Islet of Langerhans (tissue), 1 donor: ENCODE measurements around the gene IGHMBP2.
"Not testable (repeated sequence)": the region's sequence is repeated elsewhere in the genome, so short reads cannot be mapped to it uniquely, and the experiment has no call there.

Experiments used
- FAIRE-seq: peaks from one replicate; lab custom pipeline; 2011; peaks lifted over from hg19 to GRCh38; lab: Jason Lieb, UNC

Gene IGHMBP2

DNA sequence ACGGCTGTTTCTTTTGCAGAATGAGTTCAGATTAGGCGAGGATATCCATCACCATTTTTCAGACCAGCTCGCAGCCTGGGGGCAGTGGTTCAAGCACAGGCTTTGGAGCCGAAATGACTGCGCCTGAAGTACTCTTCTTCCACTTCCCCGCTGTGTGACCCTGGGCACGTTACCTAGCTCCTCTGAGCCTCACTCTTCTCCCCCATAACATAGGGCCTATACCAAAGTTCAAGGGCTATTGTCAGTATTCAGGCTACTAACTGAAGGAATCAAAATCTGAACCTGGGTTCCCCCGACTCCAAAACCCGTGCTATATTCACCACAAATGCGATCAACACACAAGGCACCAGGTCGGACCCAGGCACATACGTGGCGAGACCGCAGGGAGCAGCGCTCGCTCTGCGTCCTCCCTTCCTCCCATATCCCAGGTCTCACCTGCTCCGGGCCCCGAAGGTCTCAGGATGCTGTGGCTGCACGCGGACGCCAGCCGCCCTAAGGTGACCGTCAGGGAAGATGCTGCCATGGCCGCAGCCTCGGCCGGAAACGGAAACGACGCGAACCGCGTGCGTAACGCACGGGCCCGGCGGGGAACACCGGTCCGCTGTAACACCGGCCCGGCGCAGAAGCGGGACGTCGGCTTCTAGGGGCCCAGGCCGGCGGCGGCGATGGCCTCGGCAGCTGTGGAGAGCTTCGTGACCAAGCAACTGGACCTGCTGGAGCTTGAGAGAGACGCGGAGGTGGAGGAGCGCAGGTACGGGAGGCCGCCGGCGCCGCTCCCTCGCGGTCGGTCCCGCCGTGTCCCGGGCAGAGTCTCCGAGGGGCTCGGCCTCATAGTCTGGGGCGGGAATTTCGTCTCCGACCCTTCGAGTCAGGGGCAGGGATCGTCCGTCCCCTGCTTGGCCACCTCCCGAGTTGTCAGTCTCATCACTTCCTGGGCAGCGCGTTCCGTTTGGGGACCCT is at the start of gene IGHMBP2, which contains the start of gene MRPL21:
IGHMBP2 (plus strand) TSS at position 604 of the 960 bp plus-strand sequence; CDS start at position 666, 62 bp downstream.
MRPL21 (minus strand) TSS at position 545 of the 960 bp plus-strand sequence; CDS start at position 523, 22 bp downstream.
- no peak for FAIRE-seq

DNA sequence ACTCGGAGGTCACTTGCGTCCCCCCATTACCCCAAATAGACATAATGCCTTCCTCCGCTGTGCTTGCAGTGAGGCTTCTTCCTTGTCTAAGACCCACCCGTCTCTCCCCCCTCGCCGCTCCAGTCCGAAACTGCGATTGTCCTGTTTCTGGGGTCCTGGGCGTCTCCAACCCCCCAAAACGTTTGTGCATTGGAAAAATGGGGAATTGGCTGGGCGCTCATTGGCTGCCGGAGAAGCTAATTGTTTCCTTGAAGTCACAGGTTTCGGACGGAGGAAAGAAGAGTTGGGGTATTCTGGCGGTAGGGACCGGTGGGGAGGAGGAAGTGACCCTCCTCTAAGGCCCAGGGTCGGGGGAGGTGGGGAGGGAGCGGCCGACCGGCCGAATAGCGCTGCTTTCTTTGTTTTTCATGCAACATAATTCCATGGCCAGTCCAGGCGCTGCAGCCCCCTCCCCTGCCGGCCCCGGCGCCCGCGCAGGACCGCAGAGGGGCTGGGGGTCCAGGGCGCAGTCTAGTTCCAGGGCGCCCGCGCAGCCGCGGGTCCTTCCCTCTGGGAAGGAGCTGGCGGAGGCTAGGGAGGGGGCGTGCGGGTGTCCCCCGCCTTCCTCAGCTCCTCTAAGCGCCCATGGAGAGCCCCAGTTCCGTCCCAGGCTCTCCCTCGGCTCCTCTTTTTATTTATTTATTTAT is 49.3 kb upstream of the IGHMBP2 start:
- no peak for FAIRE-seq

DNA sequence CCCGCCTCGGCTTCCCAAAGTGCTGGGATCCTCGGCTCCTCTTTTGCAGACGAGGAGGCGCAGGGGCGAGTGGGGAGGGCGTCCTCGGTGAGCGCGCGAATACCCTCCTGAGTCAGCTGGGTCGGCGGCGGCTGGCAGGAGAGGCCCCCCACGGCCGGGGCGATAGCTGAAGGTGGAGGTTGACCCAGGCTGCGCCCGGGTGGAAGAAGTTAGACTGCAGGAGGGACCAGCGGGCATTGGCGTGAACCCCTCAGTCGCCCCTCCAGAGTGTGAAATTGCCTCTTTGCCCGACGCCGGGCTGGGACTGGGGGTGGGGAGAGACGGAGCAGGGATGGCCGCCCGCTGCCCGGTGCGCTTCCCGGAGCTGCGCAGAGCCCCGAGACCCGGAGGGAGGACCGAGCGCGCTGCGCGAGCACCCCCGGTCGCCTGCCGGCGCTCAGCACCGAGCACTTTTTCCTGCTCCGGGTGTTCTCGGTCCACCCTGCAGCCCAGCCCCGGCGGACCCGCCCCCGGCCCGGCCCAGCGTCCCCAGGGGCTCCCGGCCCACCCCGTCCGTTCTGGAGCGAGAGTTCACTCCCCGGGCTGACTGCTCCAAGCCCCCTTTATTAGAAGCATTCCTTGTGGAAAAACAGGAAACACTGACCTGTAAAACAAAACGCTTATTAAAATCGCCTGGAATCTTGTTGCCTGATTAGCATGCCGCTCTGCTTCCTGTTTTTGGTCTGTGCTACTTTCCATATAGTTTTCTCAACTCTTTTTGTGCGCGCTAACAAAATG is 48.3 kb upstream of the IGHMBP2 start:
- no peak for FAIRE-seq

DNA sequence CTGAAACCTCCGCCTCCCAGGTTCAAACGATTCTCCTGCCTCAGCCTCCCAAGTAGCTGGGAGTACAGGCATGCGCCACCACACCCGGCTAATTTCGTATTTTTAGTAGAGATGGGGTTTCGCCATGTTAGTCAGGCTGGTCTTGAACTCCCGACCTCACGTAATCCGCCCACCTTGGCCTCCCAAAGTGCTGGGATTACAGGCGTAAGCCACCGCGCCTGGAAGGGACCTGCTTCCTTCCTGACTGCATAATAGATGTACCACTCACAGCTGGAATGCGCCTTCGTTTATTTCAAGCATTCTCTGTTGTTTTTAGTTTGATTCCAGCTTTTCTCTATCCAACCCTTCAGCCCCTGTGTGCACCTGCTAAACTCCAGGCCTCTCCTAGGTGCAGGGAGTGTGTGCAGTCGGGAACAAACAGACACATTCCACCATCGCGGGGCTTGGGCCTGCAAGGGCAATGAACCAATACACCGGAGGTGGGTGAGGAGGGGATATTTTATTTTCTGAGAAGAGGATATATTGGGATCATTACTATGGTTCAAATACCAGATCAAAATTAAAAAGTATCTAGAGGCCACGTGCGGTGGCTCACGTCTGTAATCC is 47.2 kb upstream of the IGHMBP2 start:
- FAIRE-seq = not testable (repeated sequence)

DNA sequence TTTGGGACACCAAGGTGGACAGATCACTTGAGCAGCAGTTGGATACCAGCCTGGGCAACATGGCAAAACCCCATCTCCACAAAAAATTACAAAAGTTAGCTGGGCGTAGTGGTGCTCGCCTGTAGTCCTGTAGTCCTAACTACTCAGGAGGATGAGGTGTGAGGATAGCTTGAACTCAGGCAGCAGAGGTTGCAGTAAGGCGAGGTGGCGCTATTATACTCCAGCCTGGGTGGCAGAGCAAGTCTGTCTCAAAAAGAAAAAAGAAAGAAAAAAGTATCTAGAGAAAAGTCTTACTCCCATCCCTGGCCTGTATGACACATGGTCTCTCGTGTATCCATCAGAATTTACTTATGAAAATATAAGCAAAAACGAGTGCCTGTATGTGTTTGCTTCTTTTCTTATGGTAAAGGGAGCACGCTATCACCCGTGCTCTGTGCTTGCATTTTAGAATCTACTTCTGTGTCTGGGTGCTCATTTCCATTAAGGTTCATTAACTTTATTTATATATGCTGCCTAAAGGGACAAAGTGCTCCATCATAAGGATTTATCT is 46.6 kb upstream of the IGHMBP2 start:
- FAIRE-seq = no peak

DNA sequence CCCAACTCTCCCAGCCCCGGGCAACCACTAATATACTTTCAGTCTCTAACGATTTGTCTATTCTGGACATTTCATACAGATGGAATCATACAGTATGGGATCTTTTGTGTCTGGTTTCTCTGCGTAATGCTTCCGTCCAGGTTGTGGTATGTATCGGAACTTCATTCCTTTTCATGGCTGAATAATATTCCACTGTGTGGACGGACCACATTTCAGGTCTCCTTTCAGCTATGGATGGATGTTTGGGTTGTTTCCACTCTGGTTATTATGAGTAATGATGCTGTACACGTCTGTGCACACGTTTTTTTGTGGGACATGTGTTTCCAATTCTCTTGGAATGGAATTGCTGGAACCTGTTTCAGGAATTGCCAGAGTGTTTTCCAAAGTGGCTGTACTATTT is 44.6 kb upstream of the IGHMBP2 start:
- no peak for FAIRE-seq

DNA sequence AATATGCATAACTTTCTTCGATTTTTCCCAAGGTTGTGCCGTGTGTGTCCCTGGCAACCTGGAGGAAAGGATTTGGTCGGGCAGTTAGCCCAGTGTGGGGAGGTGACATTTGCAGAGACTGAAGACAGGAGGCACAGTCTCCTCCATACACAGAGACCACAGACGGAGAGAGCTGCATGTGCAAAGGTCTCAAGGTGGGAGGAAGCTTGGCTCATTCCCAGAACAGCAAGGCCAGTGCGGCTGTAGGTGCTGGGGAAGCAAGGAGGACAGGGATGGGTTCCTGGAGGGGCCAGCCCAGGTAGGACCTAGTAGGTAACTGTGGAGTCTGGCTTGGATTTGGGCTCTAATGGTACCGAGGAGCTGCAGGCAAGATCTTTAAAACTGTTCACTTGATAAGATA is 41.3 kb upstream of the IGHMBP2 start:
- FAIRE-seq = no peak

DNA sequence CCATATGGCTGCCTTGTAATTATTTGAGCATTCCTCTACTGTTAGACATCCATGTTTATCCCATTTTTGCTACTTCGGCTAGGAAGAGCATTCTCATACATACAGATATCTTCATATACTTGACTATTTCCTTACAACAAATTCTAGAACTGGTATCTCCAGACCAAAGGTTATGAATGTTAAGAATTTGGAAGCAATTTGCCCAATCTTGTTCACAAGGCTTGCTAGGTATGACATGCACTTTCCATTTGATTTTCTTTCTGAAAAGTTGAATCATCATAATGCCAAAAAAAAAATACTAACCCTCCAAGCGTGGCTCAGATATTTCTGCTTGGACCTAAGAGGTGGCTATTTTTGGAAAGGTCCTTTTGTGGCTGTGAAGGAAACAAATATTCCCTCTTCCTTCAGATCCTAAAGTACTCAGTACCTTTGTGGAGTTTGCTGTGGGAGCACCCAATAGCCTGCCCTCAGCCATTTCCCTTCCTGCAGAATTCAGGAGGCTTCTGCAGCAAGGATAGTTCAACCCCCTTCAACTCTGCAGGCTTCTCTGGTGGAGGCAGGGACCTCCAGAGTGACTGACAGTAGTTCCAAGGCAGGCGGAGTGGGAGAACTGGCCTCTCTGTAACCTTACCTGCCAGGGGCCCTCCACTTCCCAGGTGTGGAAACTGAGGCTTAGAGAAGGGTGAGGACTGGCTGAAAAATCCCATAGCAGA is 40.0 kb upstream of the IGHMBP2 start:
- FAIRE-seq = no peak

DNA sequence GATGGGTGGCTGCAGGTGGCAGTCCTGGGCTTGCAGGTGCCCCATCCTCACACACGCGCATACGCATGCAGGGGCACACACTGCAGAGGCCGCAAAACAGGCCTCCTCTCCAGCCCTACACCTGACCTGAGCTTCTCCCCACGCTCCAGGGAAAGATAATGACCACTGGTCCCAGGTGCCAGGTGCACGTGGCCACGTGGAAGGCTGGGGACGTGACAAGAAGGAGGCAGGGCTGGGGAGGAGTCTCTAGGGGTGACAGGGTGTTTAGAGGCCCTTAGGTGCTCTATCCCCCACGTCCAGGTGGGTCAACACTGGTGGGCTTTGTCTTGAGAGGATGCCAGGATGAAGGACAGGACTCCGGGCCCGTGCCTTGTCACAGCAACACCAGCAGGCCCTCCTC is 38.5 kb upstream of the IGHMBP2 start:
- no peak for FAIRE-seq

DNA sequence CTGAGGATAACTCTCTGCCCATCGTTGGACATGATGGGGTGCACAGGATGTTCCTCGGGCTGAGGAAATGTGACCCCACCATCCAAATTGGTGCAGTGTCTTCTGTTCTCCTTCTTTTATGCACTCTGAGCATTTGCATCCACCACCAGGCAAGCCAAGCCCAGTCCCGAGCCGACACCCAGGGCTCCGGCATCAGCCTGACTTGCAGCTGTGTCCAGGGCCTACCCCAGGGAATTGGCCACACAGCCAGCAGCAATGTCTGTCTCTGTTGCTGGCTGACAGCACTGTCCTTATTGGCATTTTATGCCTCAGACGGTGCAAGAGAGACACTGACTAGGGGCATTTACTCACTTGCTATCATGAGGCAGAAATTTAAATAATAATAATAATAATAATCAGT is 36.6 kb upstream of the IGHMBP2 start:
- FAIRE-seq = no peak

DNA sequence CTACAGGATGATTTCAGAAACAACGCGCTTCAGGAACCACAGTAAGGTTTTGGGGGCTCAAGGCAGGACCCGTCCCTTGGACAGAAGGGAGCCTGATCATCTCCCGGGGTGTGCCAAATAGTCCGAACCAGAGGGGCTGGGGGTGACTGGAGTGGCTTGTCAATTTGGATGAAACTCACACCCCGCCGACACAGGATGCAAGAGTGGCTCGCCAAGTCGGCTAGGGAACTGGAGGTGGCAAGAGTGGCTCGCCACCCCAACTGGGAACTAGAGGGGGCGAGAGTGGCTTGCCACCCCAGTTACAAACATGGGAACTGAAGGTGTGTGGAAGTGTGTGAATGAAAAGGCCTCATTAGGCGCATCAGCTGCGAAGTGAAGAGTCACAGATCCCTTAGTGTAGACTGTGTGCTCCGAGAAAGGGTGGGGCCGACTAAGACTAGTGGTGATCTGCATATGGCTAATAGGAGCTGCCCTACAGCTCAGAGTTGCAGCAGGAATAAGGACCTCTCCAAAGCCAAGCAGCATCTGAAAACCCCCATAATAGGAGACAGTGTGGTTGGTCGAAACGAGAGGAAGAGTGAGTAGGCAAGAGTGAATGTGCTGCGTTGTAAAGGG is 35.4 kb upstream of the IGHMBP2 start:
- FAIRE-seq = no peak

DNA sequence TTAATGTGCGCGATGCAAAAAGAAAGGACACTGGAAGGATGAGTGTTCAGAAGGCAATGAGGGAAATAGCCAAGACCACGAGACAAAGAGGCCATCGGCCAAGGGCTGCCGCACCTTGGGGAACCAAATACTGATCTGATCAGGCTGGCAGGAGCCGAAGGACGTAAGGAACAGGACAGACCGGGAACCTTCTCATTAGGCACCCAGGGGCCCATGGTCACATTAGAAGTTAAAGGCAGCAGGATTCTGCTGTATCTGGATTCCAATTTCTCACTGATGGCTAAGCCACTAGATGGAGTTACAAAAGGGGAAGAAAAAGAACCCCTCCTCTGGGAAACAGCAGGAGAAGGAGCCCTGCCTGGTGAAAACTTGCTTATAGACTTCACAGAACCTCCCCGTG is 33.2 kb upstream of the IGHMBP2 start:
- FAIRE-seq = no peak

DNA sequence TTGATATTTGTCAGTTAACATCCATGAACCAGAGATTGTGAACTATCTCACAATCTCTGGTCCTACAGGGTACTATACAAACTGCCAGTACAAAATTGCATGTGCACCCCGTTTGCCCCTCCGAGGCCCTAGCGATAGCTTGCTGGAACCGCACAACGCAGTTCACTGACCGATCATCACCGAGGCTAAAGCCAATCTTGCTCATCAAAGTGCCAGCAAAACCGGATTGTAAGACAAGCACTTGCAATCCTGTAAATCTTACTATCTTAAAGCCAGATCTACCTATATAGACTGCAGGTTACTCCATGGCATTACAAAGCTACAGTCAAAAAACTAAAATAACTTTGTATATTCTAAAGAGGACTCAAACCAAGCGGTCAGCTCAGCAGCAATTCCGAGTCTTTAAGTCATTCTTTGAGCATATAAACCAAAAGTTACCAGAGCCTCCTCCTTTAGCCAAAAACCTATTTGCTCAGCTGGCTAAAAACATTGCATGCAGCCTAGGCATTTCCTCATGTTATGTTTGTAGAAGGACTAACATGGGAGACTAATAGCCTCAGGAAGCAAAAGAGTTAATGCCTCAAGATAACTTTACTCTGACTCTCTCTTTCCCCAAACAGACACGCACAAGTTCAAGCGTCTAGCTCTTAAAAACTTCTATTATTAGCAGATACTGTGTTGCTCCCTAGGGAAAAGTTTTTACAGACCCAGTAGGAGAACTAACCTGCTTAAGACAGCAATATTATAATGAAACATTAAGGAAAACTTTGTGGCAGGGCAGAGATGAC is 31.3 kb upstream of the IGHMBP2 start:
- no peak for FAIRE-seq

DNA sequence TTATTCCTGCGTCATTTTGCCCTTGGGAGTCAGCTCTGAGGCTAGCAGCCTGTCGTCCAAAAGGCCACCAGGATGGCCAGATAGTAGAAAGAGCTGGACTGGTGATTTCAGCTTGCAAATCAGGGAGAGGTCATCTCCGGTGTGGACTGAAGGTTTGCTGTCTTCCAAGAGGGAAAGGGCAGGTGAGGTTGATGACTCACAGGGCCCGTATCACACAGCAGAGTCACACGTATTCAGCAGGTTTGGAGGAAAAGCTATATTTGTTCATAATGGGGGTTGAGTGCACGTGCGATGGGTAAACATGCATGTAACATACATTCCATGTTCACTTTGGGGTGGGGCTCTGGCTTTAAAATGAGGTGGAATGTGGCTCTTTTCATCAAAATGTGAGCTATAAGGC is 25.7 kb upstream of the IGHMBP2 start:
- no peak for FAIRE-seq

DNA sequence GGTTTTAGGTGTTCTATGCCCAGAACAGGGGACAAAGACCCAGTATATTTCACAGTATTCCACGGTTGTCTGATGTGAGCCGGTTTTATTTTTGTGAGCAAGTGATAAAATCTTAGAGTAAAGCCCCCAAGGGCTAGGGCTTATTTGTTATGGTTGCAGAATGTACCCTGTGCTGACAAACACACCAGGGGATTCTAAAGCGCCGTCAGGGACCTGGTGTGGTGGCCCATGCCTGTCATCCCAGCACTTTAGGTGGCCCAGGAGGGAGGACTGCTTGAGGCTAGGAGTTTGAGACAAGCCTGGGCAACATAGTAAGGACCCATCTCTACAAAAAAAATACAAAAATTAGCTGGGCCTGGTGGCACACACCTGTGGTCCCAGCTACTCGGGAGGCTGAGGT is 22.8 kb upstream of the IGHMBP2 start:
- no peak for FAIRE-seq

DNA sequence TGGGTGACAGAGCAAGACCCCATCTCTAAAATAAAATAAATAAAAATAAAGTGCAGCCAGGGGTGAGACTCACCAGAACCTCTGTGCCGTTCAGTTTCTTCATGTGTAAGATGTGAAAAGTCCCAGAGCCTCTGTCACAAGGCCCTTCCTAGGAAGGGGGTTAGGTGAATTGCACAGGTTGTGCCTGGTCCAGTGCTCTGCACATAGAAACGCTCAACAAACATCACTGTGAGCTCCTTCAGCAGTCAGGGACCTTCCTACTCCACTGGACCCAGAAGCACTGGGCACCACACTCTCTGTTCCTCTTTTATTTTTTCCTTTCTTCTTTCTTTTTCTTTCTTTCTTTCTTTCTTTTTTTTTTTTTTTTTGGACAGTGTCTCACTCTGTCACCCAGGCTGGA is 22.4 kb upstream of the IGHMBP2 start:
- FAIRE-seq = no peak

DNA sequence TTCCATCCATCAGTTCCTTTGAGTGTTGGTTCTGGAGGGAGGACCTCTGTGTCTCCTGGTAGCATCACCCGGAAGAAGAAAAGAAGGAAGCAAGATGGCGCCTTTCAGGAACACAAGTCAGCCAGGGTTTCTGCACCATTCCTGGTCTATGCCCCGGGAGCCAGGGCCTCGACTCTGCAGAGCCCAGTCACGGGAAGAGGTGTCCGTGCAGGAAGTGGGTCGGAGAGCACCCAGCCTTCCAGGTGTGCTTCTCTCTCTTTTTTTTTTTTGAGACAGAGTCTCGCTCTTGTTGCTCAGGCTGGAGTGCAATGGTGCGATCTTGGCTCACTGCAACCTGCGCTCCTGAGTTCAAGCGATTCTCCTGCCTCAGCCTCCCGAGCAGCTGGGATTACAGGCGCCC is 21.3 kb upstream of the IGHMBP2 start:
- FAIRE-seq = no peak

DNA sequence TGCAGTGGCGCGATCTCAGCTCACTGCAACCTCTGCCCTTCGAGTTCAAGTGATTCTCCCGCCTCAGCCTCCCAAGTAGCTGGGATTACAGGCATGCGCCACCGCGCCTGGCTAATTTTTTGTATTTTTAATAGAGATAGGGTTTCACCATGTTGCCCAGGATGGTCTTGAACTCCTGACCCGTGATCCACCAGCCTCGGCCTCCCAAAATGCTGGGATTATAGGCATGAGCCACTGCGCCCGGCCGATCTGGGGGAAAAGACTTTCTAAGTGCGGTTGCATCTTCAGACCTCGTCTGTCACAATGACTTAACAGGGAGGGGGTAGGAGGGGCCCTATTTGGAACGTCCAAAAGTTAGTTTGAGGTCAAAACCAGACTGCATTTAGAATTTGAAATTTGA is 18.9 kb upstream of the IGHMBP2 start:
- not testable (repeated sequence) for FAIRE-seq

DNA sequence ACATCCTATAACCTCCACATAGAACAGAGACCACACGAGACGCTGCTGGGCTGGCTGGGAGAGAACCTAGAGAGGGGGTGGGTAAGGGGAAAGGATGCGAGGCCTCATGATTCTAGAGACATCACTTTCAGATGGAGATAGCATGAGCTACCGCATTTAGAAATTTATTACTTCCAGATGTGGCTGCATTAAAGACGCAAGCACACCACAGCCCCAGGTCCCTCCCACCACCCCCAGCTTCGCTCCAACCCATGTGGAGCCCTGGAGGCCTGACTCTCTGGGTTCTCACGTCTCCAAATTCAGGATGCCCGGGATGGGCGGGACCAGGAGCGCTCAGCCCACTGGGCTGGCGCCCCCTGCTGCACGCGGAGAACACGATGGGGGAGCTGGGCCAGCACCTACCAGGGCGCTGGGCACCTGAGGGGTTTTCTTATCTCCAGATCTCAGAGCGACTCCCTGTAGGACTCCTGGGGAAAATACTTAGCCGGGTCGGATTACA is 13.7 kb upstream of the IGHMBP2 start:
- FAIRE-seq = no peak
